DND-41 (cell line): ENCODE results near the gene TNS3.

Experiments
- ATAC-seq: fragments of 200-7000 bp; cut with Tn5 transposase; 3 replicates; pipeline ENCODE4 v1.9.1; 2021; ENCODE audit warnings: low read depth; ENCODE audit not compliant: insufficient read depth
- DNase-seq: peaks from one replicate; pipeline ENCODE4 v3.0.0-alpha.2; 2020
- H2AFZ ChIP-seq: 2 replicates; pipeline ENCODE4 v1.6.0; 2012; ENCODE audit warnings: low read depth, low read length
- H3K27ac ChIP-seq: 2 replicates; pipeline ENCODE4 v1.5.1; 2012; ENCODE audit warnings: low read length, inconsistent platforms
- H3K27me3 ChIP-seq: fragments of 200-600 bp; sonication (generic); 2 replicates; pipeline ENCODE4 v1.6.0; 2012; ENCODE audit warnings: low read length, mild to moderate bottlenecking, inconsistent platforms; ENCODE audit not compliant: insufficient read depth, poor library complexity
- H3K36me3 ChIP-seq: 2 replicates; pipeline ENCODE4 v1.5.1; 2012; ENCODE audit warnings: low read length, inconsistent platforms; ENCODE audit not compliant: insufficient read depth
- H3K4me1 ChIP-seq: 2 replicates; pipeline ENCODE4 v1.5.1; 2012; ENCODE audit warnings: mild to moderate bottlenecking, low read length; ENCODE audit not compliant: insufficient read depth
- H3K4me2 ChIP-seq: 2 replicates; pipeline ENCODE4 v1.6.0; 2012; ENCODE audit warnings: mild to moderate bottlenecking, moderate library complexity, low read length, inconsistent platforms; ENCODE audit not compliant: insufficient read depth
- H3K4me3 ChIP-seq, 2 experiments: fragments of 200-600 bp in 1 of 2; shearing (Covaris generic) in 1 of 2; 2 replicates each; pipeline ENCODE4 v1.5.1; 2012 to 2016; ENCODE audit warnings: inconsistent platforms in 2 of 2, low read length in 2 of 2, mild to moderate bottlenecking in 2 of 2, low read depth in 1 of 2, moderate library complexity in 1 of 2
- H3K79me2 ChIP-seq: 2 replicates; pipeline ENCODE4 v1.6.0; 2012; ENCODE audit warnings: low read length, inconsistent platforms; ENCODE audit not compliant: insufficient read depth
- H3K9ac ChIP-seq: 2 replicates; pipeline ENCODE4 v1.6.0; 2012; ENCODE audit warnings: low read depth, mild to moderate bottlenecking, inconsistent platforms, low read length, moderate library complexity
- H3K9me3 ChIP-seq: 2 replicates; pipeline ENCODE4 v1.5.1; 2012; ENCODE audit warnings: low read length, moderate library complexity, mild to moderate bottlenecking, inconsistent platforms; ENCODE audit not compliant: insufficient read depth, severe bottlenecking
- H4K20me1 ChIP-seq: 2 replicates; pipeline ENCODE4 v1.6.0; 2012; ENCODE audit warnings: low read length; ENCODE audit not compliant: insufficient read depth
- EZH2 ChIP-seq: IDR thresholded peaks from 3 replicates; pipeline ENCODE4 v1.6.1; 2012; ENCODE audit warnings: borderline replicate concordance, low read depth, mild to moderate bottlenecking, moderate library complexity, low read length, inconsistent platforms; ENCODE audit not compliant: severe bottlenecking
- TF ChIP-seq, protein P1 (sequence below): IDR thresholded peaks from 2 replicates; pipeline ENCODE4 v1.5.1; 2012; ENCODE audit warnings: borderline replicate concordance, low read length, moderate library complexity, mild to moderate bottlenecking; ENCODE audit not compliant: poor library complexity, severe bottlenecking; ENCODE audit errors: extremely low read depth

The TNS3 gene

GRCh38 chr7:47475880-47476227 is 106.1 kb downstream of the TNS3 start:
- no peaks in the 10 kb centered on the region for H3K36me3 ChIP-seq
- TF ChIP-seq, protein P1, sequence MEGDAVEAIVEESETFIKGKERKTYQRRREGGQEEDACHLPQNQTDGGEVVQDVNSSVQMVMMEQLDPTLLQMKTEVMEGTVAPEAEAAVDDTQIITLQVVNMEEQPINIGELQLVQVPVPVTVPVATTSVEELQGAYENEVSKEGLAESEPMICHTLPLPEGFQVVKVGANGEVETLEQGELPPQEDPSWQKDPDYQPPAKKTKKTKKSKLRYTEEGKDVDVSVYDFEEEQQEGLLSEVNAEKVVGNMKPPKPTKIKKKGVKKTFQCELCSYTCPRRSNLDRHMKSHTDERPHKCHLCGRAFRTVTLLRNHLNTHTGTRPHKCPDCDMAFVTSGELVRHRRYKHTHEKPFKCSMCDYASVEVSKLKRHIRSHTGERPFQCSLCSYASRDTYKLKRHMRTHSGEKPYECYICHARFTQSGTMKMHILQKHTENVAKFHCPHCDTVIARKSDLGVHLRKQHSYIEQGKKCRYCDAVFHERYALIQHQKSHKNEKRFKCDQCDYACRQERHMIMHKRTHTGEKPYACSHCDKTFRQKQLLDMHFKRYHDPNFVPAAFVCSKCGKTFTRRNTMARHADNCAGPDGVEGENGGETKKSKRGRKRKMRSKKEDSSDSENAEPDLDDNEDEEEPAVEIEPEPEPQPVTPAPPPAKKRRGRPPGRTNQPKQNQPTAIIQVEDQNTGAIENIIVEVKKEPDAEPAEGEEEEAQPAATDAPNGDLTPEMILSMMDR: no peak
- no peak for TF ChIP-seq EZH2
- no peak overlapping the region for H3K27ac ChIP-seq
- H3K27me3 ChIP-seq: no peaks in the 10 kb centered on the region
- ATAC-seq: no peak
- no peak overlapping the region for H3K4me2 ChIP-seq
- H2AFZ ChIP-seq: no peak overlapping the region
- H3K4me3 ChIP-seq: no peak overlapping the region
- DNase-seq: no peak
- H3K9me3 ChIP-seq: no peaks in the 10 kb centered on the region
- no peaks in the 10 kb centered on the region for H4K20me1 ChIP-seq
- no peaks in the 10 kb centered on the region for H3K79me2 ChIP-seq
- H3K9ac ChIP-seq: no peak overlapping the region
- H3K4me1 ChIP-seq: no peaks in the 10 kb centered on the region

GRCh38 chr7:47474937-47475879 is 106.7 kb downstream of the TNS3 start:
- Histone ChIP-seq H3K4me1 (no peaks in the 10 kb centered on the region), H4K20me1 (no peaks in the 10 kb centered on the region), H3K9me3 (no peaks in the 10 kb centered on the region), H3K36me3 (no peaks in the 10 kb centered on the region), H3K4me3 (no peak overlapping the region), H2AFZ (no peak overlapping the region), H3K79me2 (no peaks in the 10 kb centered on the region), H3K27ac (no peak overlapping the region), H3K9ac (no peak overlapping the region), H3K4me2 (no peak overlapping the region), H3K27me3 (no peaks in the 10 kb centered on the region)
- ATAC-seq (peak; percentile 44; the same call in 2 of the 3 replicates), DNase-seq (no peak)
- no peak for TF ChIP-seq EZH2
- TF ChIP-seq, protein P1: no peak

GRCh38 chr7:47474211-47474936 is 107.5 kb downstream of the TNS3 start:
- no peak overlapping the region for H3K9ac ChIP-seq
- no peak for TF ChIP-seq EZH2
- TF ChIP-seq, protein P1: no peak

More at GRCh38 chr7:47474211-47474936, 107.5 kb downstream of the TNS3 start:
- H3K9me3 ChIP-seq: no peaks in the 10 kb centered on the region
- no peak overlapping the region for H3K4me3 ChIP-seq
- no peak overlapping the region for H2AFZ ChIP-seq
- H3K4me2 ChIP-seq: no peak overlapping the region
- H4K20me1 ChIP-seq: no peaks in the 10 kb centered on the region
- H3K27ac ChIP-seq: no peak overlapping the region
- ATAC-seq: no peak
- no peak for DNase-seq
- H3K27me3 ChIP-seq: no peaks in the 10 kb centered on the region
- no peaks in the 10 kb centered on the region for H3K79me2 ChIP-seq
- H3K4me1 ChIP-seq: no peaks in the 10 kb centered on the region
- H3K36me3 ChIP-seq: no peaks in the 10 kb centered on the region
